WTC11 (cell line): ENCODE results near the gene BBS9. TPM values are rescaled to one million over a fixed set of nuclear protein-coding genes. Genes with fewer than 3 reads are reported as not detected.

Experiments used
- ATAC-seq: fragments of 200-7000 bp; cut with Tn5 transposase; 2 replicates; pipeline ENCODE4 v1.10.0; 2021; ENCODE audit warnings: mild to moderate bottlenecking, moderate library complexity
- CTCF ChIA-PET: fragments of 300-600 bp; sonication (Branson Sonifier 250); formaldehyde crosslinking; loops from one replicate; lab custom pipeline; 2021; ENCODE audit warnings: antibody characterized with exemption; lab: Charles Lee
- POLR2A ChIA-PET: fragments of 350-600 bp; sonication (Branson Sonifier 250); formaldehyde crosslinking; loops from one replicate; lab custom pipeline; 2021; ENCODE audit warnings: antibody characterized with exemption; lab: Charles Lee
- DNase-seq: peaks from one replicate; pipeline ENCODE4 v3.0.0; 2021; ENCODE audit warnings: low spot score
- H3K27ac Mint-ChIP-seq: 2 replicates; pipeline ENCODE4 v1.8.0; 2021; ENCODE audit warnings: mixed read lengths
- H3K27me3 Mint-ChIP-seq: 2 replicates; pipeline ENCODE4 v1.8.0; 2021; ENCODE audit warnings: low read depth, mild to moderate bottlenecking, moderate library complexity, mixed read lengths
- H3K36me3 Mint-ChIP-seq: 2 replicates; pipeline ENCODE4 v1.8.0; 2021; ENCODE audit warnings: mixed read lengths
- H3K4me1 Mint-ChIP-seq: 2 replicates; pipeline ENCODE4 v1.8.0; 2022; ENCODE audit warnings: mixed read lengths
- H3K4me3 Mint-ChIP-seq: 2 replicates; pipeline ENCODE4 v1.8.0; 2021; ENCODE audit warnings: mild to moderate bottlenecking, moderate library complexity, mixed read lengths
- H3K9me3 Mint-ChIP-seq: 2 replicates; pipeline ENCODE4 v1.8.0; 2021; ENCODE audit warnings: mixed read lengths
- ATF1 ChIP-seq: sonication (generic); formaldehyde crosslinking; IDR thresholded peaks from 2 replicates; pipeline ENCODE4 v1.8.1; 2023; ENCODE audit warnings: mild to moderate bottlenecking, moderate library complexity, missing genetic modification reagents
- ATF6 ChIP-seq: sonication (generic); formaldehyde crosslinking; IDR thresholded peaks from 2 replicates; pipeline ENCODE4 v1.8.1; 2023; ENCODE audit warnings: mild to moderate bottlenecking, missing genetic modification reagents
- ESRRA ChIP-seq: sonication (generic); formaldehyde crosslinking; IDR thresholded peaks from 2 replicates; pipeline ENCODE4 v1.8.1; 2022; ENCODE audit warnings: mild to moderate bottlenecking, missing genetic modification reagents, borderline replicate concordance
- MYBL2 ChIP-seq: sonication (generic); formaldehyde crosslinking; IDR thresholded peaks from 2 replicates; pipeline ENCODE4 v1.8.1; 2023; ENCODE audit warnings: mild to moderate bottlenecking, moderate library complexity, missing genetic modification reagents
- PREB ChIP-seq: sonication (generic); formaldehyde crosslinking; IDR thresholded peaks from 2 replicates; pipeline ENCODE4 v1.8.1; 2022; ENCODE audit warnings: mild to moderate bottlenecking, missing genetic modification reagents, moderate library complexity, borderline replicate concordance
- SMAD3 ChIP-seq: sonication (generic); formaldehyde crosslinking; IDR thresholded peaks from 2 replicates; pipeline ENCODE4 v1.8.0; 2022; ENCODE audit warnings: missing genetic modification reagents, mild to moderate bottlenecking, borderline replicate concordance
- TCF7 ChIP-seq: sonication (generic); formaldehyde crosslinking; IDR thresholded peaks from 2 replicates; pipeline ENCODE4 v1.8.0; 2022; ENCODE audit warnings: mild to moderate bottlenecking, low read depth, missing genetic modification reagents, moderate library complexity
- TEAD1 ChIP-seq: sonication (generic); formaldehyde crosslinking; IDR thresholded peaks from 2 replicates; pipeline ENCODE4 v1.8.0; 2022; ENCODE audit warnings: mild to moderate bottlenecking, missing genetic modification reagents
- TP53 ChIP-seq: sonication (generic); formaldehyde crosslinking; IDR thresholded peaks from 2 replicates; pipeline ENCODE4 v1.8.1; 2023; ENCODE audit warnings: mild to moderate bottlenecking, missing genetic modification reagents
- ZNF232 ChIP-seq: sonication (generic); formaldehyde crosslinking; IDR thresholded peaks from 2 replicates; pipeline ENCODE4 v1.8.0; 2022; ENCODE audit warnings: mild to moderate bottlenecking, missing genetic modification reagents
- ZNF396 ChIP-seq: fragments of 250-450 bp; sonication (Bioruptor Pico); IDR thresholded peaks from 2 replicates; pipeline ENCODE4 v1.8.0; 2021; ENCODE audit warnings: mild to moderate bottlenecking, moderate library complexity, borderline replicate concordance
- total RNA-seq: library from RNA; stranded (reverse); gene quantifications from 3 replicates; pipeline ENCODE4 v1.2.3, GENCODE V29; 2021
- TF ChIP-seq, protein P1 (sequence below): sonication (generic); formaldehyde crosslinking; IDR thresholded peaks from 2 replicates; pipeline ENCODE4 v1.8.1; 2023; ENCODE audit warnings: mild to moderate bottlenecking, missing genetic modification reagents, moderate library complexity
- TF ChIP-seq, protein P2 (sequence below): sonication (generic); formaldehyde crosslinking; IDR thresholded peaks from 2 replicates; pipeline ENCODE4 v1.8.1; 2023; ENCODE audit warnings: mild to moderate bottlenecking, missing genetic modification reagents, moderate library complexity

Gene BBS9
- total RNA-seq, 1 experiment from 2014 or later, result 56.6 TPM

- no peak for TF ChIP-seq ATF6
- TF ChIP-seq, protein P1, sequence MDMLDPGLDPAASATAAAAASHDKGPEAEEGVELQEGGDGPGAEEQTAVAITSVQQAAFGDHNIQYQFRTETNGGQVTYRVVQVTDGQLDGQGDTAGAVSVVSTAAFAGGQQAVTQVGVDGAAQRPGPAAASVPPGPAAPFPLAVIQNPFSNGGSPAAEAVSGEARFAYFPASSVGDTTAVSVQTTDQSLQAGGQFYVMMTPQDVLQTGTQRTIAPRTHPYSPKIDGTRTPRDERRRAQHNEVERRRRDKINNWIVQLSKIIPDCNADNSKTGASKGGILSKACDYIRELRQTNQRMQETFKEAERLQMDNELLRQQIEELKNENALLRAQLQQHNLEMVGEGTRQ (CRISPR knock-in tag), result no peak
- TF ChIP-seq SMAD3, result no peak
- no peak for TF ChIP-seq ZNF396
Observed at GRCh38 chr7:33369888-33370287, 240.5 kb downstream of the BBS9 start (continued).

DNA sequence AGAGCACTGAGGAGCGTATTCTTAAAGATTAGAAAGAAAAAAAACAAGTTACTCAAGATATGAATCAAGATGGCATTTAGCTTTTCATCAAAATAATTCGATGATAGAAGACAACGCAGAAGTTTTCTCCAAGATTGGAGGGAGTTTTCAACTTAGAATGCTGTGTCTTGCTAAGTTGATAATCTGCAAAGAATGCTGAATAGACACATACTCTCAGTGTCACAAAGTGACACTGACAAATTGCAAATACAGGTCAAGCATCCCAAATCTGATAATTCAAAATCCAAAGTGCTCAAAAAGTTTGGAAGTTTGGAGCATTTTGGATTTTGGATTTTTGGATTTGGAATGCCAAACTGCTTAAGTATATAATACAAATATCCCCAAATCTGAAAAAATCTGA is 243.8 kb downstream of the BBS9 start:
- TF ChIP-seq TEAD1 (CRISPR knock-in tag), result no peak
- TF ChIP-seq, protein P1 (CRISPR knock-in tag), result no peak
- TF ChIP-seq TCF7 (CRISPR knock-in tag), result no peak
- no peak for TF ChIP-seq ZNF232
- no peak for TF ChIP-seq ATF1 (CRISPR knock-in tag)
- TF ChIP-seq MYBL2, result no peak
- H3K4me1 Mint-ChIP-seq, result peaks cover 7% of the 10 kb centered on the region; the same call in 1 of the 2 replicates
- no peak overlapping the region for H3K27ac Mint-ChIP-seq
- H3K36me3 Mint-ChIP-seq, result peaks cover 20% of the 10 kb centered on the region
- ChIA-PET CTCF (no interaction called here), POLR2A (no interaction called here)
- no peaks in the 10 kb centered on the region for H3K9me3 Mint-ChIP-seq
- DNase-seq (no peak), ATAC-seq (no peak)
- H3K4me3 Mint-ChIP-seq, result no peak overlapping the region
- no peaks in the 10 kb centered on the region for H3K27me3 Mint-ChIP-seq

DNA sequence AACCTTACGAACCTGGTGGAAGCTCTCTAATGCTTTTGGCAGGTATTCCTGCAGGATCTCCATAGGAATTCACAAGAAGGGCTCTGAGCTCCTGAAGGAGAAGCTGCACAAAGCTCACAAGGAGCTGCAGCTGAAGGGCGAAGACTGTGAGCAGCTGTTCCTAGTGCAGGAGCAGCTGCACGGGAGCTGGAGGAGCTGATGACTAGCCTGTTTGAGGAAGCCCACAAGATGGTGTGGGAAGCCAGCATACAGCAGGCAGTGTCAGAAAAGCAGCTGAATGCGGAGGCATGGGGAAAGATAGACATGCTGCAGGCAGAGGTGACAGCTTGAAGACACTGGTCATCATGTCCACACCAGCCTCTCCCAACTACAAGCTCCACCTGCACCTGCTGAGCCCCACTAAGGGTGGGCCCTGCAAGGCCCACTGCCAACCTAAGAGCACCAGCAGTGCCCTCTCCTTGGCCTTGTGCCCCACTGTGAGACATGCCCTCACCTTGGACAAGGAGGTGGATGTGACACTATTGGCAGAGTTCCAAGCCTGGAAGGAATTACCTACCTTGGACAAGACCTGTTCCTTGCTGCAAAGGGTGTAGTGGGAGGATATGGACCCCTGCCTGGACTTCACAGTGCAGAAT is 250.6 kb downstream of the BBS9 start:
- H3K9me3 Mint-ChIP-seq, result no peaks in the 10 kb centered on the region
- no peak for ATAC-seq
- TF ChIP-seq ATF6 (no peak), ESRRA (CRISPR knock-in tag) (no peak), PREB (CRISPR knock-in tag) (no peak), TP53 (CRISPR knock-in tag) (no peak)
- TF ChIP-seq, protein P2, sequence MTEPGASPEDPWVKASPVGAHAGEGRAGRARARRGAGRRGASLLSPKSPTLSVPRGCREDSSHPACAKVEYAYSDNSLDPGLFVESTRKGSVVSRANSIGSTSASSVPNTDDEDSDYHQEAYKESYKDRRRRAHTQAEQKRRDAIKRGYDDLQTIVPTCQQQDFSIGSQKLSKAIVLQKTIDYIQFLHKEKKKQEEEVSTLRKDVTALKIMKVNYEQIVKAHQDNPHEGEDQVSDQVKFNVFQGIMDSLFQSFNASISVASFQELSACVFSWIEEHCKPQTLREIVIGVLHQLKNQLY, result no peak
- CTCF ChIA-PET, result no interaction called here
- no peak for DNase-seq
- H3K27ac Mint-ChIP-seq, result no peak overlapping the region
- peaks cover 22% of the 10 kb centered on the region for H3K36me3 Mint-ChIP-seq
- POLR2A ChIA-PET, result no interaction called here
- no peaks in the 10 kb centered on the region for H3K27me3 Mint-ChIP-seq
- H3K4me1 Mint-ChIP-seq, result no peaks in the 10 kb centered on the region
- no peak overlapping the region for H3K4me3 Mint-ChIP-seq
